ENCODE measurements around the gene TBPL2.

TBPL2 gene

DNA sequence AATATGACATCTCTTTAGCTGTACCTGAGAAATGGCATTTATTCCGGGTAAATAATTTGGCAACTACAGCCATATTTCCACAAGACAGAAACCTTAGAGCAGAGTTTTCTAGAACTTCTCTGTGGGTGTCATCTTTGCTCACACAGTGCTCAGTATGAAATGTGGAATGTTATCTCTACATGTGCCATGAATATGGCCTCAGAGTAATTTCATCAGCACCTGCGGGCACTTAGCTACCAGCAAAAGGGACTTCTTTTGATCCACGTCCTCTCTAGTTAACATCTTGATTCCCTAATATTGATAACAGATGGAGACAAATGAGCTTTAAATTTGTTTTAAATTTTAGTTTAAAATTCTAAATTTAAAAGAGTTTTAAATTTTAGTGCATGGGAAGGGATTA is 25.9 kb downstream of the TBPL2 start:
- TF ChIP-seq, protein P1, sequence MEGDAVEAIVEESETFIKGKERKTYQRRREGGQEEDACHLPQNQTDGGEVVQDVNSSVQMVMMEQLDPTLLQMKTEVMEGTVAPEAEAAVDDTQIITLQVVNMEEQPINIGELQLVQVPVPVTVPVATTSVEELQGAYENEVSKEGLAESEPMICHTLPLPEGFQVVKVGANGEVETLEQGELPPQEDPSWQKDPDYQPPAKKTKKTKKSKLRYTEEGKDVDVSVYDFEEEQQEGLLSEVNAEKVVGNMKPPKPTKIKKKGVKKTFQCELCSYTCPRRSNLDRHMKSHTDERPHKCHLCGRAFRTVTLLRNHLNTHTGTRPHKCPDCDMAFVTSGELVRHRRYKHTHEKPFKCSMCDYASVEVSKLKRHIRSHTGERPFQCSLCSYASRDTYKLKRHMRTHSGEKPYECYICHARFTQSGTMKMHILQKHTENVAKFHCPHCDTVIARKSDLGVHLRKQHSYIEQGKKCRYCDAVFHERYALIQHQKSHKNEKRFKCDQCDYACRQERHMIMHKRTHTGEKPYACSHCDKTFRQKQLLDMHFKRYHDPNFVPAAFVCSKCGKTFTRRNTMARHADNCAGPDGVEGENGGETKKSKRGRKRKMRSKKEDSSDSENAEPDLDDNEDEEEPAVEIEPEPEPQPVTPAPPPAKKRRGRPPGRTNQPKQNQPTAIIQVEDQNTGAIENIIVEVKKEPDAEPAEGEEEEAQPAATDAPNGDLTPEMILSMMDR (IDR thresholded peaks at IDR 0.05; ENCODE audit: extremely low read depth, insufficient read depth, missing control alignments) = no peak
- in situ Hi-C loops (cut with MboI; ENCODE audit: low pct_unique_long_range_greater_than_20kb, low sequenced_read_pairs, unreplicated experiment) = no loop called here
- DNase-seq (ENCODE audit: low spot score) = no peak

DNA sequence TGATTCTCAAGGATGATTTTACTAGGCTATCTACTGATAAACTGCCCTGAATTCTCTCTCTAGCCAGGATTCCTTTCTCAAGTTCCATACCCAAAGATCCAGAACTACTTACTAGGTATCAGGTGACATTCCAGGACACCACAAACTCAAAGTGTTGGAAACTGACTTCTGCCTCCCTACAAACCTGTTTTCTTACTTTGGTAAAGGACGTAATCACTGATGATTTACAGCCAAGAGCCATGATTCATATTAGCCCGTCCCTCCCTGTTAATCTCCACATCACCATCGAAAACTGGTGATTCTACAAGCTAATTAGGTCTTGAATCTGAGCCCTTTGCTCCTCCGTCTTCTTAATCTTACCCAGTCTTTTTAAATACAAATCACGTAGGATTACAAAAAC is 27.7 kb downstream of the TBPL2 start:
- TF ChIP-seq, protein P1 (IDR thresholded peaks at IDR 0.05; ENCODE audit: extremely low read depth, insufficient read depth, missing control alignments) = no peak
- in situ Hi-C loops (cut with MboI; ENCODE audit: low pct_unique_long_range_greater_than_20kb, low sequenced_read_pairs, unreplicated experiment) = no loop called here
- no peak for DNase-seq (ENCODE audit: low spot score)

DNA sequence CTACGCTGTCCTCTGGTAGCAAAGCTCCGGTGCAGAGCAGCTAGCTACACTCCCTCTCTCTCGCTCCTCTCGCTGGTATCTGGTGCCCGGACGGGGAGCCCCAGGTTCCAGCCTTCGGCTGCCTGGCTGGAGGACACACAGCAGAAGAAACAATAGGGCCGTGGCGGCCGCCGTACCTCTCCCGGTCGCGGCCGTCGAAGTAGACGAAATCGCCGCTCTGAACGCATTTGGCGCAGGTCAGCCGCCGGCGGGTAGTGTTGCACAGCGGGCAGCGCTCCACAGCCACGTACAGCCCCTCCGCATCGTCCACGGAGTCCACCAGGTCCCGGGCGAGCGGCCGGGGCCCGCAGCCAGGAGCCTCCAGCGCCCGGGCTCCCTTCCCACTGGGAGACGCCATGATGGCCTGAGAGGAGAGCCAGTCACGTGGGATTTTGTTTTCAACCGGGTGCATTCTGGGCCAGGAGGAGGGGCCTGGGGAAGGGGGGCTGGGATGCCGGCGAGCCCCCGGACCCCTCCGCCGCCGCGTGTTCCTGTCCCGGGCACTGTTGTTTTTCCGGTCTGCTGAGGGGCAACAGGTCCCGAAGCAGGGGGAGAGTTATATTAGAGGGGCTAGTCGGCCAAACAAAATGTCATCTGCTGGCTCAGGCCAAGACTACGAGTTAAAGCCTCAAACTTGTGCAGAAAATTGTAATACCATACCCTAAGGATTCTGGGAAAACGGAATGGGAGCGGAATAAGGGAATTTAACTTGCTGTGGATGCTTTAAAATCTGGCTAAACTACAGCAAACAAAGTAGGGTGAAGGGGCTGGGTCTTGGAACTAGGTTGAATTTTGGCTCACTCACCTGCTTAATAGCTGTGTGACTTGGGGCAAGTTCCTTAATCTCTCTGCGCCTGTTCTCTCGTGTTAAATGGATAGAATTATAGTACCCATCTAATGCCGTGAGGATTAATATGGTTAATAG is 28.7 kb downstream of the TBPL2 start, which contains the start of gene ATG14:
ATG14 (minus strand) TSS at position 405 of the 964 bp plus-strand sequence; CDS start at position 397, 8 bp downstream.
- in situ Hi-C loops (cut with MboI; ENCODE audit: low pct_unique_long_range_greater_than_20kb, low sequenced_read_pairs, unreplicated experiment) = no loop called here
- peak; percentile 90 for DNase-seq (ENCODE audit: low spot score)
- TF ChIP-seq, protein P1 (IDR thresholded peaks at IDR 0.05; ENCODE audit: extremely low read depth, insufficient read depth, missing control alignments) = no peak

DNA sequence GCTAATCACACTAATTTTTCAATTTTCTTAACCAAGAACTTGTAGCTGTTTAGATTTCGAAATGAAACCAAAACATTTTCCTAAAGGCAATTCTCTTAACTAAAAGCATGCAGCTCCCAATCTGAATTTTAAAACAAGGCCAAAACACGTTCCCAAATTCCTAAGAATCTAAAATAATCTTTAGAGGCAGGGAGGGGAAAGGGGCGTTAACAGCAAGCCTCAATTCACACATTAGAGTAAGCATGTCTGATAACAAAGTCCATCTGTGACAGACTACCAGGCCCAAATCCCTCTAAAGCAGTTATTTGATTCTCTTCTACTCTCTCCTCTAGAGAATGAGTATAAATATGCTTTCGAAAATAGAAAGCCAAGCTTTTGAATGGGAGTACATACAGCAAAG is 29.5 kb downstream of the TBPL2 start:
- TF ChIP-seq, protein P1 (IDR thresholded peaks at IDR 0.05; ENCODE audit: extremely low read depth, insufficient read depth, missing control alignments) = no peak
- DNase-seq (ENCODE audit: low spot score) = no peak
- in situ Hi-C loops (cut with MboI; ENCODE audit: low pct_unique_long_range_greater_than_20kb, low sequenced_read_pairs, unreplicated experiment) = no loop called here

DNA sequence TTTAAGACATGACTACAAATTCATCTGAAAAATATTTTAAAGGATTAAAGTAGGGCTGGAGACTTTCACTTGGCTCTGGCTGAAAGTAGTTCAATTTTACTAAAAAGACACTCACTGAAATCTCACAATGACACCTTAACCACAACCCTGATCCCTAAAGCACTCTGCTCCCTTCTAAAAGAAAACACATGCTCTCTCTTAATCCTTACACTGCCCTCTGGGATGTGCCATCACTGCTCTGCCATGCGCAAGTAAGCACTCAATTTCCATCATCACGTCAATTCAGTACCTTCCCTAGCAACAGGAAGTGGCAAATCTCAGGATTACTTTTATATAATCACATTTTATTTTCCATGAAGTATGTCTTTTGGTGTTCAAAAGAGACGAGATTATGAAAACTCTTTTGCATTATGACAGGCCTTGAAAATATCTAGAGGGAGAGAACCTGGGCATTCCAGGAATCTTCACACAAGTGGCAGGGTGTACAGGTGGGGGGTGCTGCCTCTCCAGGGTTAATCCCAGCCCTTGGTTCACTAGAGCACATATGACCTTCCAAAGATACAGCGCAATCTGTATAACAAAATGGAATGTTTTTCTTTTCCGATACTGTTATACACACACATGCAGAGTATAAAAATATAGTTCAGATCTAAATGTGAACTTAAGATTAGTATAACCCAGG is 36.1 kb downstream of the TBPL2 start:
- TF ChIP-seq, protein P1 (IDR thresholded peaks at IDR 0.05; ENCODE audit: extremely low read depth, insufficient read depth, missing control alignments) = no peak
- no peak for DNase-seq (ENCODE audit: low spot score)
- in situ Hi-C loops (cut with MboI; ENCODE audit: low pct_unique_long_range_greater_than_20kb, low sequenced_read_pairs, unreplicated experiment) = no loop called here

DNA sequence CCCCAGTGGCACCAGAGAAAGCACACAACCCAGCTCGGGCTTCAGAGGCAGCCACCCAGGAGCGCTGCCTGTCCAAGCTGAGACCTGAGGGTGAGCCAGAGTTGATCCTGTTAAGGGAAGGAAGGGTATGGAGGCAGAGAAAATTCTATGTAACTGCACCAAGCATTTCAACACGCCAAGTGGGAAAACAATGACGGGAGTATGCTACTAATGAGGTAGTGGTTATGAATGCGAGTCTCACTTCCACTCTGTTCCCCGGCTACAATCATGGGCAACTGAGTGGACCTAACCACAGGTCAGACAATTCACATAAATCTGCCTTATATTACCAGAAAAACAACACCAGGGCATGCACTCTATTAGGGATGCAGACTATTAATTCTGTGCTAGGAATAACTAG is 38.7 kb downstream of the TBPL2 start:
- in situ Hi-C loops (cut with MboI; ENCODE audit: low pct_unique_long_range_greater_than_20kb, low sequenced_read_pairs, unreplicated experiment) = no loop called here
- TF ChIP-seq, protein P1 (IDR thresholded peaks at IDR 0.05; ENCODE audit: extremely low read depth, insufficient read depth, missing control alignments) = no peak
- no peak for DNase-seq (ENCODE audit: low spot score)

Data from GM13977 (cell line).